ENCODE measurements around the gene KRT81. TPM values are rescaled to one million over a fixed set of nuclear protein-coding genes. Genes with fewer than 3 reads are reported as not detected.

Gene KRT81
- total RNA-seq, 1 donor from 2014 or later: not detected

DNA sequence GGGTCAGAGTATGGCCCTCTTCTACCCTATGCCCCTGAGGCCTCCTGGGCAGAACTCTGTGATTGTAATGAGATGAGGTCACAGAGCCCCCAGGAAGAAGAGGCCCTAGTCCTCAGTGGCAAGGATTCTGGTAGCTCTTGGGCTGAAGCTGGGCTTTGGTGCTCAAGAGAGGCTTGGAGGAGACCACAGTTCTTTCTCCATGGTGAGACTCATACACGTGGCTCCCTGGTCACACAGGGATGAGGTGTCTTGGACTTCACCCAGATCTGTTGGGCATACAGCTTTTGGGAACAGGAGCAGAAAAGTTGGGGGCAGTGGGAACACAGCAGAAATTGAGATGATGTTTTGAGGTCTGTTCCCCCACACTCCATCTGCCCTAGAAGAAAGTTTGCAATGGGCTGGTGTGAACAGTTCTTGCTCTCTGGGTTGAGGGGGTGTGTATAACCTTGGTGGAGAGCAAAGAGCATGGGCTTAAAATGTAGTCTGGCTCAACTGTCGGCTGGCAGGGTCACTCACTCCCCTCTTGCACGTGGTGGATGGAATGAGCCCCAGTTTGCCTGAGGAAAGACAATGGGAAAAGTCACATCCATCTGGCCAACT lies 16.7 kb downstream of the KRT81 start, which contains the start of gene KRT86:
Gene KRT86 (plus strand): TSS at position 125 of the 600 bp plus-strand sequence. CDS start 27,272 bp downstream, outside the sequence.
- intact Hi-C loops (cut with DNase I): no loop called here
- Histone ChIP-seq H3K27ac (no peak within 1 kb of the TSS), H3K9me3 (no peaks in the 10 kb centered on the region), H3K36me3 (no peaks in the 10 kb centered on the region), H3K4me3 (no peak within 1 kb of the TSS), H3K4me1 (peaks cover 11% of the 10 kb centered on the region), H3K27me3 (peaks cover 9% of the 10 kb centered on the region)
- TF ChIP-seq, protein P1, sequence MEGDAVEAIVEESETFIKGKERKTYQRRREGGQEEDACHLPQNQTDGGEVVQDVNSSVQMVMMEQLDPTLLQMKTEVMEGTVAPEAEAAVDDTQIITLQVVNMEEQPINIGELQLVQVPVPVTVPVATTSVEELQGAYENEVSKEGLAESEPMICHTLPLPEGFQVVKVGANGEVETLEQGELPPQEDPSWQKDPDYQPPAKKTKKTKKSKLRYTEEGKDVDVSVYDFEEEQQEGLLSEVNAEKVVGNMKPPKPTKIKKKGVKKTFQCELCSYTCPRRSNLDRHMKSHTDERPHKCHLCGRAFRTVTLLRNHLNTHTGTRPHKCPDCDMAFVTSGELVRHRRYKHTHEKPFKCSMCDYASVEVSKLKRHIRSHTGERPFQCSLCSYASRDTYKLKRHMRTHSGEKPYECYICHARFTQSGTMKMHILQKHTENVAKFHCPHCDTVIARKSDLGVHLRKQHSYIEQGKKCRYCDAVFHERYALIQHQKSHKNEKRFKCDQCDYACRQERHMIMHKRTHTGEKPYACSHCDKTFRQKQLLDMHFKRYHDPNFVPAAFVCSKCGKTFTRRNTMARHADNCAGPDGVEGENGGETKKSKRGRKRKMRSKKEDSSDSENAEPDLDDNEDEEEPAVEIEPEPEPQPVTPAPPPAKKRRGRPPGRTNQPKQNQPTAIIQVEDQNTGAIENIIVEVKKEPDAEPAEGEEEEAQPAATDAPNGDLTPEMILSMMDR (IDR thresholded peaks at IDR 0.05): no peak
- DNase-seq (no peak), ATAC-seq (no peak)

- Histone ChIP-seq H3K4me1 (no peaks in the 10 kb centered on the region), H3K4me3 (no peak overlapping the region), H3K36me3 (no peaks in the 10 kb centered on the region), H3K27me3 (peaks cover 9% of the 10 kb centered on the region), H3K27ac (no peak overlapping the region), H3K9me3 (no peaks in the 10 kb centered on the region)
- intact Hi-C loops (cut with DNase I): no loop called here
- TF ChIP-seq, protein P1 (IDR thresholded peaks at IDR 0.05): no peak
- no peak for ATAC-seq
- DNase-seq: no peak
These were observed 20.2 kb downstream of the KRT81 start for GRCh38 chr12:52271158-52271557.

- peaks cover 9% of the 10 kb centered on the region for H3K27me3 ChIP-seq
- TF ChIP-seq, protein P1 (IDR thresholded peaks at IDR 0.05): no peak
- no peak overlapping the region for H3K27ac ChIP-seq
- no peaks in the 10 kb centered on the region for H3K4me1 ChIP-seq
- ATAC-seq (no peak), DNase-seq (no peak)
- no peak overlapping the region for H3K4me3 ChIP-seq
- intact Hi-C loops (cut with DNase I): no loop called here
- H3K36me3 ChIP-seq: no peaks in the 10 kb centered on the region
- no peaks in the 10 kb centered on the region for H3K9me3 ChIP-seq
These were observed 20.7 kb downstream of the KRT81 start for GRCh38 chr12:52270541-52271070.

DNA sequence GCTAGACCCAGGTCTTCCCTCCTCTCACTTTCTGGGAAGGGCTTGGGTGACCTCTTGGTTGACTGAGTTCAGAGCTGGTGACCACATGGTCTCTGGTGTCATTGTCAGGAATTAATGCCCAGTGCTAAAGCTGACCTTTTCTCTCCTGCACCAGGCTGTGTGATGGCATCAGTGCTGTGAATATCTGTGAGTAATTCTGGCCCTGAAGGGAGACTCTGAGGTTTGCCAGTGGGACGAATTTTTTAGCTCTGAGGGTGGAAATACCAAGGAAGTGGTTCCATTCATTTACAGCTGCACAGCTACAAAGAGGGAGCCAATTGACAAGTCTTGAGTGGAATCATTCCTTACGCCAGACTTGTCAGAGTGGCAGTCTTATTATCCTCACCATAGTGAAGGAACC lies 23.1 kb downstream of the KRT81 start:
- peaks cover 9% of the 10 kb centered on the region for H3K27me3 ChIP-seq
- H3K36me3 ChIP-seq: no peaks in the 10 kb centered on the region
- DNase-seq (no peak), ATAC-seq (no peak)
- no peaks in the 10 kb centered on the region for H3K9me3 ChIP-seq
- TF ChIP-seq, protein P1 (IDR thresholded peaks at IDR 0.05): no peak
- no peak overlapping the region for H3K4me3 ChIP-seq
- H3K27ac ChIP-seq: no peak overlapping the region
- no peaks in the 10 kb centered on the region for H3K4me1 ChIP-seq
- intact Hi-C loops (cut with DNase I): no loop called here

DNA sequence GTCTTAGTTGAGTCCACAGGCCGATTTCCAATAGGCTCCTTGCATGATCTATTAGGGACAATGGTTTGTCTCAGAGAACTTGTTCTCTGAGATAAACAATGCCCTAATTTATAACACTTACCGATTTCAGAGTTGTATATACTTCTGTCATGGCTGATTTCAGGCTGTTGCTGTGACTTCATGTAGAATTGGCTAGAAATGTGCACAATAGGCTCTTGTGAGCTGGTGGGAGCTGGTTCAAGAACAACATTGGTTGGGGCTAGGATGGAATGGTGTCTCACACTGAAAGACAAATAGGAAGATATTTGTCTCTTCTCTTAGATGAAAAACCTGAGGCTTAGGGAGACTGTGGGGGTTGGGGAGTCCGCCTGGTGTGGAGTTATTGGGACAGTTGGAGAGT lies 23.6 kb downstream of the KRT81 start:
- Histone ChIP-seq H3K4me1 (no peaks in the 10 kb centered on the region), H3K36me3 (no peaks in the 10 kb centered on the region), H3K27ac (no peak overlapping the region), H3K4me3 (no peak overlapping the region), H3K27me3 (peaks cover 9% of the 10 kb centered on the region), H3K9me3 (no peaks in the 10 kb centered on the region)
- ATAC-seq: no peak
- intact Hi-C loops (cut with DNase I): no loop called here
- TF ChIP-seq, protein P1 (IDR thresholded peaks at IDR 0.05): no peak
- DNase-seq: no peak
